IMR-90 (cell line): ENCODE results near the gene GATA5. TPM values are rescaled to one million over a fixed set of nuclear protein-coding genes. Genes with fewer than 3 reads are reported as not detected.

Source experiments
- ATAC-seq: fragments of 200-7000 bp; cut with Tn5 transposase; 2 replicates; pipeline ENCODE4 v1.9.1; 2020; ENCODE audit warnings: low read depth, mild to moderate bottlenecking, moderate library complexity
- BruUV-seq: library from RNA; stranded (reverse); fragments of 400-500 nt; replicated peaks from 2 replicates; lab custom pipeline; 2021; lab: Mats Ljungman, UMichigan
- CTCF ChIA-PET: fragments of 300-600 bp; formaldehyde crosslinking; extraction: SDS; loops from one replicate; lab custom pipeline; 2021; ENCODE audit warnings: antibody characterized with exemption; lab: Yijun Ruan, JAX
- POLR2A ChIA-PET: fragments of 300-600 bp; sonication (Branson Sonifier 250); formaldehyde crosslinking; loops from one replicate; lab custom pipeline; 2022; ENCODE audit warnings: antibody characterized with exemption; ENCODE audit not compliant: unreplicated experiment; lab: Charles Lee
- DNase-seq: peaks from one replicate; pipeline ENCODE4 v3.0.0; 2013
- H2AFZ ChIP-seq: replicated peaks from 2 replicates; pipeline ENCODE3; 2013; ENCODE audit warnings: low read length, mild to moderate bottlenecking; ENCODE audit not compliant: poor library complexity
- H2AK5ac ChIP-seq: 2 replicates; pipeline ENCODE4 v1.6.1; 2013; ENCODE audit warnings: low read depth, low read length, inconsistent platforms
- H2AK9ac ChIP-seq: replicated peaks from 2 replicates; pipeline ENCODE3; 2013; ENCODE audit warnings: mild to moderate bottlenecking, low read depth, low read length, moderate library complexity; ENCODE audit not compliant: poor library complexity
- H2BK120ac ChIP-seq: 2 replicates; pipeline ENCODE4 v1.6.1; 2013; ENCODE audit warnings: low read depth, low read length, inconsistent platforms
- H2BK15ac ChIP-seq: 3 replicates; pipeline ENCODE4 v1.6.1; 2013; ENCODE audit warnings: low read depth, low read length, inconsistent platforms
- H2BK20ac ChIP-seq: 2 replicates; pipeline ENCODE4 v1.6.1; 2013; ENCODE audit warnings: low read depth, mild to moderate bottlenecking, inconsistent platforms, low read length, moderate library complexity
- H2BK5ac ChIP-seq: 2 replicates; pipeline ENCODE4 v1.6.1; 2013; ENCODE audit warnings: mild to moderate bottlenecking, low read depth, low read length, inconsistent platforms; ENCODE audit not compliant: poor library complexity, severe bottlenecking
- H3K14ac ChIP-seq: replicated peaks from 2 replicates; pipeline ENCODE4 v1.6.1; 2013; ENCODE audit warnings: low read depth, low read length, inconsistent platforms
- H3K18ac ChIP-seq: 2 replicates; pipeline ENCODE4 v1.6.1; 2013; ENCODE audit warnings: low read depth, low read length, control low read depth
- H3K23ac ChIP-seq: 2 replicates; pipeline ENCODE4 v1.6.1; 2013; ENCODE audit warnings: low read depth, low read length, inconsistent platforms
- H3K27ac ChIP-seq: 2 replicates; pipeline ENCODE4 v1.5.1; 2013; ENCODE audit warnings: mild to moderate bottlenecking, control low read depth, low read length; ENCODE audit not compliant: insufficient read depth
- H3K27me3 ChIP-seq: 2 replicates; pipeline ENCODE4 v1.6.1; 2013; ENCODE audit warnings: low read length; ENCODE audit not compliant: control insufficient read depth, insufficient read depth
- H3K36me3 ChIP-seq: 2 replicates; pipeline ENCODE4 v1.6.1; 2013; ENCODE audit warnings: low read length, mixed read lengths; ENCODE audit not compliant: control insufficient read depth, insufficient read depth
- H3K4ac ChIP-seq: 2 replicates; pipeline ENCODE4 v1.6.1; 2013; ENCODE audit warnings: low read depth, low read length, inconsistent platforms
- H3K4me1 ChIP-seq: 2 replicates; pipeline ENCODE4 v1.6.1; 2013; ENCODE audit warnings: low read length, mixed read lengths; ENCODE audit not compliant: control insufficient read depth, insufficient read depth
- H3K4me2 ChIP-seq: 2 replicates; pipeline ENCODE4 v1.6.1; 2013; ENCODE audit warnings: low read depth, mild to moderate bottlenecking, control low read depth, low read length, moderate library complexity
- H3K4me3 ChIP-seq: 2 replicates; pipeline ENCODE4 v1.5.1; 2013; ENCODE audit warnings: low read depth, mild to moderate bottlenecking, control low read depth, low read length, moderate library complexity; ENCODE audit not compliant: insufficient read depth
- H3K56ac ChIP-seq: 2 replicates; pipeline ENCODE4 v1.6.1; 2013; ENCODE audit warnings: low read length, inconsistent platforms; ENCODE audit not compliant: insufficient read depth; ENCODE audit errors: extremely low read depth
- H3K79me1 ChIP-seq, 2 experiments: 2 replicates each; pipeline ENCODE4 v1.6.1; 2013; ENCODE audit warnings: low read length in 2 of 2, inconsistent platforms in 1 of 2, low read depth in 1 of 2
- H3K9ac ChIP-seq: 2 replicates; pipeline ENCODE4 v1.6.1; 2013; ENCODE audit warnings: low read depth, low read length, control low read depth
- H3K9me1 ChIP-seq: 2 replicates; pipeline ENCODE4 v1.6.1; 2013; ENCODE audit warnings: low read length, inconsistent platforms; ENCODE audit not compliant: insufficient read depth
- H3K9me3 ChIP-seq: 2 replicates; pipeline ENCODE4 v1.6.1; 2013; ENCODE audit warnings: low read length; ENCODE audit not compliant: control insufficient read depth, insufficient read depth
- H4K20me1 ChIP-seq: 2 replicates; pipeline ENCODE4 v1.6.1; 2013; ENCODE audit warnings: low read length, inconsistent platforms; ENCODE audit not compliant: insufficient read depth
- H4K5ac ChIP-seq: 2 replicates; pipeline ENCODE4 v1.6.1; 2013; ENCODE audit warnings: mild to moderate bottlenecking, low read depth, low read length, control low read depth
- H4K8ac ChIP-seq, 2 experiments: 2 replicates each; pipeline ENCODE4 v1.6.1; 2013; ENCODE audit warnings: low read depth in 2 of 2, low read length in 2 of 2, control low read depth in 1 of 2, inconsistent platforms in 1 of 2
- H4K91ac ChIP-seq: 2 replicates; pipeline ENCODE4 v1.6.1; 2013; ENCODE audit warnings: low read depth, low read length, inconsistent platforms; ENCODE audit not compliant: insufficient read depth
- CHD1 ChIP-seq: IDR thresholded peaks from 2 replicates; pipeline ENCODE4 v1.6.1; 2012; ENCODE audit warnings: low read depth, low read length, improper control_type of control experiment
- CTCF ChIP-seq: conservative IDR thresholded peaks from 2 replicates; pipeline ENCODE4 v1.5.1; 2012; ENCODE audit warnings: mild to moderate bottlenecking, low read depth, low read length, improper control_type of control experiment
- ELK1 ChIP-seq: fragments of 150-350 bp; IDR thresholded peaks from 2 replicates; pipeline ENCODE4 v1.6.1; 2016; ENCODE audit warnings: low read depth, mild to moderate bottlenecking, low read length, moderate library complexity, borderline replicate concordance
- FOS ChIP-seq: fragments of 150-350 bp; IDR thresholded peaks from 2 replicates; pipeline ENCODE4 v1.6.1; 2016; ENCODE audit warnings: low read depth, low read length
- MAFK ChIP-seq: IDR thresholded peaks from 2 replicates; pipeline ENCODE4 v1.6.1; 2012; ENCODE audit warnings: low read depth, low read length, improper control_type of control experiment
- MAZ ChIP-seq: IDR thresholded peaks from 2 replicates; pipeline ENCODE4 v1.6.1; 2012; ENCODE audit warnings: low read depth, mild to moderate bottlenecking, low read length, improper control_type of control experiment, moderate library complexity, borderline replicate concordance
- MXI1 ChIP-seq: IDR thresholded peaks from 2 replicates; pipeline ENCODE4 v1.6.1; 2012; ENCODE audit warnings: low read depth, mild to moderate bottlenecking, low read length, moderate library complexity, borderline replicate concordance
- POLR2A ChIP-seq: IDR thresholded peaks from 2 replicates; pipeline ENCODE4 v1.6.1; 2012; ENCODE audit warnings: mild to moderate bottlenecking, low read depth, low read length
- RAD21 ChIP-seq: IDR thresholded peaks from 2 replicates; pipeline ENCODE4 v1.6.1; 2012; ENCODE audit warnings: low read length, improper control_type of control experiment
- RCOR1 ChIP-seq: IDR thresholded peaks from 2 replicates; pipeline ENCODE4 v1.6.1; 2012; ENCODE audit warnings: mild to moderate bottlenecking, low read length, improper control_type of control experiment; ENCODE audit not compliant: insufficient replicate concordance
- SMC3 ChIP-seq: fragments of 150-350 bp; IDR thresholded peaks from 2 replicates; pipeline ENCODE4 v1.6.1; 2016; ENCODE audit warnings: low read depth, mild to moderate bottlenecking, antibody characterized with exemption, low read length, moderate library complexity
- USF2 ChIP-seq: fragments of 150-350 bp; IDR thresholded peaks from 2 replicates; pipeline ENCODE4 v1.6.1; 2017; ENCODE audit warnings: mild to moderate bottlenecking, antibody characterized with exemption, low read length, low read depth
- WGBS, 2 experiments: methylation state at CpG; one replicate each; pipeline versions ENCODE4 v1.1.5 to v1.1.7; 2013; ENCODE audit warnings: missing lambda C conversion rate in 2 of 2; ENCODE audit not compliant: insufficient read length in 1 of 2; ENCODE audit errors: extremely low coverage in 2 of 2; 5-methylcytosine and 5-hydroxymethylcytosine counted together
- dilution Hi-C: fragments of 300-500 bp; cut with HindIII; formaldehyde crosslinking; loops from one replicate; pipeline ENCODE4 v1.14.3; 2018; ENCODE audit warnings: low sequenced_read_pairs; ENCODE audit not compliant: unreplicated experiment
- in situ Hi-C: fragments of 300-500 bp; cut with MboI; formaldehyde crosslinking; loops from 3 replicates; pipeline ENCODE4 v1.14.3; 2019; ENCODE audit warnings: low sequenced_read_pairs, inconsistent platforms, mixed read lengths
- intact Hi-C: fragments of 100-400 bp; cut with micrococcal nuclease; formaldehyde crosslinking; loops from 2 replicates; pipeline ENCODE4 v1.10.0; 2022
- polyA plus RNA-seq, 3 experiments: library from polyadenylated mRNA; depleted of rRNA; stranded (reverse); fragments of >200 nt; gene quantifications; 2 replicates each; pipeline ENCODE4 v1.2.3, GENCODE V29; 2012; ENCODE audit warnings: low replicate concordance in 1 of 3
- total RNA-seq: library from RNA; depleted of rRNA; stranded (reverse); fragments of >200 nt; gene quantifications from 2 replicates; pipeline ENCODE4 v1.2.3, GENCODE V29; 2012

The GATA5 gene
- total and polyA plus RNA-seq, 2 of the 4 experiments (the other 2 are of a cell fraction), result not detected

GRCh38 chr20:62487561-62488354 is 12.0 kb upstream of the GATA5 start:
- Histone ChIP-seq H3K4me3 (no peak overlapping the region), H3K27me3 (peaks cover 82% of the 10 kb centered on the region), H3K9me1 (no peaks in the 10 kb centered on the region), H4K8ac (no peak overlapping the region), H4K20me1 (no peaks in the 10 kb centered on the region), H2BK20ac (no peak overlapping the region), H3K79me1 (no peaks in the 10 kb centered on the region), H2AFZ (no peak overlapping the region), H2BK120ac (no peak overlapping the region), H3K56ac (no peak overlapping the region), H3K4me1 (no peaks in the 10 kb centered on the region), H3K27ac (no peak overlapping the region), H2BK5ac (no peak overlapping the region), H3K9ac (no peak overlapping the region), H2AK5ac (no peak overlapping the region), H3K18ac (no peak overlapping the region), H3K14ac (no peak overlapping the region), H3K36me3 (no peaks in the 10 kb centered on the region), H3K4me2 (no peak overlapping the region), H4K91ac (no peak overlapping the region), H2AK9ac (no peak overlapping the region), H3K23ac (no peak overlapping the region; the same call in 1 of the 2 replicates), H2BK15ac (no peak overlapping the region), H4K5ac (no peak overlapping the region), H3K9me3 (no peaks in the 10 kb centered on the region), H3K4ac (no peak overlapping the region)
- no TSS peak for BruUV-seq
- ATAC-seq, result no peak
- intact Hi-C loops (no loop called here), in situ Hi-C loops (no loop called here), dilution Hi-C loops (no loop called here)
- POLR2A ChIA-PET, result no interaction called here
- DNase-seq, result no peak
- 45% methylated on average over 8 of the region's 14 CpGs; no CpG with 5 or more reads in 1 of the 2 experiments for WGBS, 2 experiments
- CTCF ChIA-PET, result no interaction called here
- TF ChIP-seq ELK1 (no peak), MAFK (no peak), CTCF (no peak), SMC3 (no peak), RCOR1 (no peak), FOS (no peak), MAZ (no peak), MXI1 (no peak), POLR2A (no peak), RAD21 (no peak), USF2 (no peak), CHD1 (no peak)
